CD14-positive monocyte (primary cell): ENCODE results near the gene PARD6B. TPM values are rescaled to one million over a fixed set of nuclear protein-coding genes. Genes with fewer than 3 reads are reported as not detected.
A peak's percentile ranks its signal among the peaks of the same experiment; 100 is the strongest.

ENCODE experiments used
- DNase-seq, 3 donors: peaks; one replicate each; pipeline ENCODE4 v3.0.0-alpha.2; 2011 to 2022
- H2AFZ ChIP-seq: 2 replicates; pipeline ENCODE4 v1.6.0; 2012; ENCODE audit warnings: mild to moderate bottlenecking, low read depth, low read length, inconsistent platforms; ENCODE audit not compliant: insufficient read depth, poor library complexity, severe bottlenecking
- H3K27ac ChIP-seq, 2 donors: 1 replicate in 1 of 2; 2 replicates in 1 of 2; pipeline ENCODE4 v1.5.1; 2012 to 2013; ENCODE audit warnings: low read length in 2 of 2, control low read depth in 1 of 2, inconsistent platforms in 1 of 2, low read depth in 1 of 2, mild to moderate bottlenecking in 1 of 2
- H3K27me3 ChIP-seq, 2 donors: one replicate each; pipeline versions ENCODE4 v1.6.0 to v1.6.1; 2011 to 2013; ENCODE audit warnings: low read length in 2 of 2; ENCODE audit not compliant: control insufficient read depth in 2 of 2, insufficient read depth in 2 of 2
- H3K36me3 ChIP-seq, 2 donors: replicated peaks in 1 of 2; 1 replicate in 1 of 2; 2 replicates in 1 of 2; pipeline versions ENCODE4 v1.5.1 to v1.6.1; 2012 to 2013; ENCODE audit warnings: low read length in 2 of 2, control low read depth in 1 of 2, inconsistent platforms in 1 of 2, mild to moderate bottlenecking in 1 of 2; ENCODE audit not compliant: insufficient read depth in 2 of 2, control insufficient read depth in 1 of 2
- H3K4me1 ChIP-seq, 2 donors: 1 replicate in 1 of 2; 2 replicates in 1 of 2; pipeline versions ENCODE4 v1.5.1 to v1.6.1; 2012 to 2013; ENCODE audit warnings: low read length in 2 of 2, control low read depth in 1 of 2, inconsistent platforms in 1 of 2, mild to moderate bottlenecking in 1 of 2, moderate library complexity in 1 of 2; ENCODE audit not compliant: insufficient read depth in 2 of 2, control insufficient read depth in 1 of 2
- H3K4me2 ChIP-seq: replicated peaks from 2 replicates; pipeline ENCODE3; 2012; ENCODE audit warnings: low read length, moderate library complexity, mild to moderate bottlenecking; ENCODE audit not compliant: poor library complexity, severe bottlenecking; ENCODE audit errors: extremely low read depth
- H3K4me3 ChIP-seq, 3 experiments: fragments of 200-600 bp in 1 of 3; sonication (generic) in 1 of 3; replicated peaks in 1 of 3; 1 replicate in 2 of 3; 2 replicates in 1 of 3; pipeline ENCODE4 v1.5.1; 2011 to 2013; ENCODE audit warnings: low read length in 3 of 3, mild to moderate bottlenecking in 3 of 3, control low read depth in 2 of 3, low read depth in 2 of 3, inconsistent platforms in 1 of 3, moderate library complexity in 1 of 3
- H3K79me2 ChIP-seq: 2 replicates; pipeline ENCODE4 v1.6.0; 2012; ENCODE audit warnings: mild to moderate bottlenecking, control low read depth, inconsistent platforms, low read length, moderate library complexity; ENCODE audit not compliant: insufficient read depth
- H3K9ac ChIP-seq: 2 replicates; pipeline ENCODE4 v1.6.0; 2017; ENCODE audit warnings: low read length, mild to moderate bottlenecking; ENCODE audit not compliant: insufficient read depth, poor library complexity, severe bottlenecking
- H3K9me3 ChIP-seq, 2 donors: replicated peaks in 1 of 2; 1 replicate in 1 of 2; 2 replicates in 1 of 2; pipeline versions ENCODE4 v1.5.1 to v1.6.1; 2012 to 2013; ENCODE audit warnings: low read length in 2 of 2, control low read depth in 1 of 2; ENCODE audit not compliant: control insufficient read depth in 1 of 2, insufficient read depth in 1 of 2
- H4K20me1 ChIP-seq: 2 replicates; pipeline ENCODE4 v1.6.0; 2012; ENCODE audit warnings: mild to moderate bottlenecking, low read length, control low read depth, moderate library complexity; ENCODE audit not compliant: insufficient read depth
- H3K27ac Mint-ChIP-seq, 7 donors: one replicate each; pipeline ENCODE4 v1.8.0; 2020; ENCODE audit warnings: mild to moderate bottlenecking in 7 of 7, mixed read lengths in 7 of 7, moderate library complexity in 6 of 7, inconsistent platforms in 2 of 7
- H3K27me3 Mint-ChIP-seq, 3 donors: one replicate each; pipeline ENCODE4 v1.8.0; 2021 to 2022; ENCODE audit warnings: low read depth in 3 of 3, mild to moderate bottlenecking in 3 of 3, mixed read lengths in 3 of 3, moderate library complexity in 3 of 3, inconsistent platforms in 1 of 3
- H3K36me3 Mint-ChIP-seq, 2 donors: one replicate each; pipeline ENCODE4 v1.8.0; 2020; ENCODE audit warnings: mixed read lengths in 2 of 2, inconsistent platforms in 1 of 2, mild to moderate bottlenecking in 1 of 2
- H3K4me1 Mint-ChIP-seq: one replicate; pipeline ENCODE4 v1.8.0; 2020; ENCODE audit warnings: mild to moderate bottlenecking, mixed read lengths
- H3K4me3 Mint-ChIP-seq, 2 donors: one replicate each; pipeline ENCODE4 v1.8.0; 2020; ENCODE audit warnings: mild to moderate bottlenecking in 2 of 2, mixed read lengths in 2 of 2, moderate library complexity in 1 of 2
- H3K9me3 Mint-ChIP-seq, 7 donors: one replicate each; pipeline ENCODE4 v1.8.0; 2020 to 2022; ENCODE audit warnings: mixed read lengths in 7 of 7, mild to moderate bottlenecking in 6 of 7, moderate library complexity in 6 of 7, inconsistent platforms in 2 of 7
- CTCF ChIP-seq: fragments of 200-600 bp; IDR thresholded peaks from one replicate; pipeline ENCODE4 v1.8.0; 2022; ENCODE audit warnings: antibody characterized with exemption, mild to moderate bottlenecking
- WGBS: methylation state at CpG from one replicate; pipeline ENCODE4 v1.1.5; 2013; ENCODE audit warnings: missing lambda C conversion rate; ENCODE audit not compliant: insufficient coverage; 5-methylcytosine and 5-hydroxymethylcytosine counted together
- intact Hi-C, 2 donors: fragments of 100-400 bp; cut with micrococcal nuclease; formaldehyde crosslinking; loops; one replicate each; pipeline versions ENCODE4 v1.15.0 to v1.15.1; 2023
- polyA plus RNA-seq, 3 donors: library from polyadenylated mRNA; depleted of rRNA in 1 of 3; unstranded in 2 of 3; stranded (reverse) in 1 of 3; fragments of 300-500 nt in 2 of 3; fragments of >200 nt in 1 of 3; fragmentation: Illumina TruSeq in 2 of 3; gene quantifications; 1 replicate in 2 of 3; 2 replicates in 1 of 3; pipeline ENCODE4 v1.2.3, GENCODE V29; 2012 to 2021

PARD6B gene
- polyA plus RNA-seq, 3 donors: 0.04 to 0.13 (median 0.13) TPM

- Histone ChIP-seq H3K4me3 (no peak overlapping the region), H3K27me3 (no peaks in the 10 kb centered on the region), H2AFZ (peak overlapping the region; percentile 49), H3K4me2 (no peak overlapping the region), H3K79me2 (no peaks in the 10 kb centered on the region), H3K36me3 (no peaks in the 10 kb centered on the region), H3K9ac (peak overlapping the region; percentile 25), H3K4me1 (peaks cover 6 to 11% of the 10 kb centered on the region in 2 donors), H3K27ac (no peak overlapping the region), H4K20me1 (no peaks in the 10 kb centered on the region), H3K9me3 (no peaks in the 10 kb centered on the region)
- Mint-ChIP-seq H3K36me3 (no peaks in the 10 kb centered on the region), H3K4me1 (peaks cover 16% of the 10 kb centered on the region), H3K27ac (peak overlapping the region in 1 of 7 donors; percentile 17), H3K4me3 (no peak overlapping the region), H3K9me3 (peaks cover 0 to 3% (median 0%) of the 10 kb centered on the region in 7 donors), H3K27me3 (peaks cover 0 to 3% (median 0%) of the 10 kb centered on the region in 3 donors)
- intact Hi-C loops: no loop called here
- no peak for TF ChIP-seq CTCF
- 6% methylated on average over 5 of the region's 11 CpGs for WGBS
- DNase-seq: no peak
These were observed 73.3 kb downstream of the PARD6B start for GRCh38 chr20:50804437-50805348.

DNA sequence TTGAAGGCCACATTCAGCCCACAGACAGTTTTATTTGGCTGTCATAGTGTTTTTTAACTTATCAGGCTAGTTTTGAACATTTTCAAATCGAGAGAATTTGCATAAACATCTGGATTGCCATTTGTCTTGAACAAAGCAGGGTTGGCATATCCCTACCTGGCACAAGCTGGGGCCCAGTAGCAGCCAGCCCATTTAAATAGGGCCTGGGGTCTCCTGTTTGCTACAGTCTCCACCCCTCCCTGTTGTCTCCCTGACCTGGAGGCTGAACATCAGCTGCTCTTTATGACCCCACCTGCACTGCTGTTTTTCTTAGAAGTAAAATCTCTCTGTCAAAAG lies 73.9 kb downstream of the PARD6B start:
- DNase-seq: no peak
- no peaks in the 10 kb centered on the region for H3K36me3 ChIP-seq
- H3K9ac ChIP-seq: peak overlapping the region; percentile 25
- H3K36me3 Mint-ChIP-seq: no peaks in the 10 kb centered on the region
- TF ChIP-seq CTCF: no peak
- peaks cover 6 to 11% of the 10 kb centered on the region in 2 donors for H3K4me1 ChIP-seq
- H3K79me2 ChIP-seq: no peaks in the 10 kb centered on the region
- peaks cover 0 to 3% (median 0%) of the 10 kb centered on the region in 3 donors for H3K27me3 Mint-ChIP-seq
- no peak overlapping the region for H3K4me3 Mint-ChIP-seq
- peak overlapping the region; percentile 49 for H2AFZ ChIP-seq
- peaks cover 16% of the 10 kb centered on the region for H3K4me1 Mint-ChIP-seq
- WGBS: 0% methylated on average over 1 of the region's 1 CpG
- H3K9me3 Mint-ChIP-seq: peaks cover 0 to 6% (median 3%) of the 10 kb centered on the region in 7 donors
- peak overlapping the region in 1 of 7 donors; percentile 26 for H3K27ac Mint-ChIP-seq
- no peak overlapping the region for H3K4me2 ChIP-seq
- intact Hi-C loops: no loop called here
- no peak overlapping the region for H3K27ac ChIP-seq
- no peaks in the 10 kb centered on the region for H3K27me3 ChIP-seq
- H3K9me3 ChIP-seq: no peaks in the 10 kb centered on the region
- H4K20me1 ChIP-seq: no peaks in the 10 kb centered on the region
- H3K4me3 ChIP-seq: no peak overlapping the region
